GM21529 (cell line): ENCODE results near the gene SLC5A1.
"Not testable (repeated sequence)": the region's sequence is repeated elsewhere in the genome, so short reads cannot be mapped to it uniquely, and the experiment has no call there.

Source experiments
- ATAC-seq: cut with Tn5 transposase; IDR thresholded peaks from one replicate; pipeline ENCODE4 v1.9.1; 2021; ENCODE audit not compliant: unreplicated experiment

Gene SLC5A1

GRCh38 chr22:32142600-32142999, 99.5 kb downstream of the SLC5A1 start:
- ATAC-seq, result no peak

GRCh38 chr22:32144496-32145274, 101.6 kb downstream of the SLC5A1 start:
- ATAC-seq, result no peak

GRCh38 chr22:32147128-32147527, 104.1 kb downstream of the SLC5A1 start:
- ATAC-seq, result not testable (repeated sequence)

- not testable (repeated sequence) for ATAC-seq
Observed at GRCh38 chr22:32148372-32148771, 105.3 kb downstream of the SLC5A1 start.

GRCh38 chr22:32150647-32151046, 107.6 kb downstream of the SLC5A1 start:
- ATAC-seq, result not testable (repeated sequence)

- not testable (repeated sequence) for ATAC-seq
Observed at GRCh38 chr22:32151641-32152040, 108.6 kb downstream of the SLC5A1 start.

- not testable (repeated sequence) for ATAC-seq
Observed at GRCh38 chr22:32154727-32155126, 111.7 kb downstream of the SLC5A1 start.

GRCh38 chr22:32157632-32158031, 114.6 kb downstream of the SLC5A1 start:
- ATAC-seq, result not testable (repeated sequence)

- no peak for ATAC-seq
Observed at GRCh38 chr22:32158712-32159533, 115.9 kb downstream of the SLC5A1 start, which contains the start of gene C22orf42. TSS of gene C22orf42 (minus strand) at chr22:32159303. CDS start at chr22:32159215, 88 bp downstream.

- ATAC-seq, result not testable (repeated sequence)
Observed at GRCh38 chr22:32160411-32160810, 117.3 kb downstream of the SLC5A1 start.
